Kidney (tissue), 22 donors: Measurements from ENCODE around the gene RIOK1. TPM values are rescaled to one million over a fixed set of nuclear protein-coding genes. Genes with fewer than 3 reads are reported as not detected.

Experiments
- DNase-seq, 5 donors: peaks; one replicate each; pipeline ENCODE4 v3.0.0-alpha.2; 2013 to 2020
- FAIRE-seq: peaks from 2 replicates; lab custom pipeline; 2012; peaks lifted over from hg19 to GRCh38; lab: Jason Lieb, UNC
- H3K27ac ChIP-seq, 2 donors: one replicate each; pipeline ENCODE4 v1.7.0; 2013; ENCODE audit warnings: low read depth in 2 of 2, low read length in 2 of 2, inconsistent platforms in 1 of 2
- H3K27me3 ChIP-seq: one replicate; pipeline ENCODE4 v1.7.1; 2013; ENCODE audit warnings: low read length, inconsistent platforms; ENCODE audit not compliant: control insufficient read depth, insufficient read depth
- H3K36me3 ChIP-seq, 3 donors: one replicate each; pipeline versions ENCODE4 v1.7.0 to v1.7.1; 2013; ENCODE audit warnings: low read length in 3 of 3, control low read depth in 1 of 3, inconsistent platforms in 1 of 3; ENCODE audit not compliant: insufficient read depth in 3 of 3, control insufficient read depth in 2 of 3
- H3K4me1 ChIP-seq, 3 donors: one replicate each; pipeline versions ENCODE4 v1.7.0 to v1.7.1; 2013; ENCODE audit warnings: low read length in 3 of 3, inconsistent platforms in 1 of 3, low read depth in 1 of 3; ENCODE audit not compliant: control insufficient read depth in 2 of 3, insufficient read depth in 2 of 3
- H3K4me3 ChIP-seq, 3 donors: one replicate each; pipeline versions ENCODE4 v1.7.0 to v1.8.1; 2013; ENCODE audit warnings: low read length in 3 of 3, control low read depth in 1 of 3, inconsistent platforms in 1 of 3
- H3K9ac ChIP-seq, 3 donors: one replicate each; pipeline versions ENCODE4 v1.7.0 to v1.7.1; 2013; ENCODE audit warnings: low read length in 3 of 3, control low read depth in 1 of 3, inconsistent platforms in 1 of 3
- H3K9me3 ChIP-seq, 3 donors: one replicate each; pipeline versions ENCODE4 v1.7.0 to v1.7.1; 2013; ENCODE audit warnings: low read length in 3 of 3, control low read depth in 1 of 3, inconsistent platforms in 1 of 3; ENCODE audit not compliant: control insufficient read depth in 2 of 3, insufficient read depth in 1 of 3
- intact Hi-C: fragments of 100-400 bp; cut with DNase I; formaldehyde crosslinking; loops from one replicate; pipeline ENCODE4 v1.11.1; 2022
- long read RNA-seq, 10 donors: library from polyadenylated mRNA in 1 of 10; unstranded in 1 of 10; transcript quantifications; one replicate each; pipeline ENCODE4 v2.0.0 and lab custom pipeline, GENCODE V29; 2021 to 2026
- polyA plus RNA-seq: library from polyadenylated mRNA; stranded (reverse); fragments of 350-450 nt; fragmentation: Illumina TruSeq; extraction: RNeasy Lipid Tissue Mini Kit (QIAGEN cat#74804); gene quantifications from one replicate; pipeline ENCODE4 v1.2.3, GENCODE V29; 2014; ENCODE audit warnings: low read depth, low replicate concordance; ENCODE audit not compliant: insufficient read depth
- total RNA-seq: library from RNA; stranded (reverse); fragmentation: NEBNext Ultra II Directional; extraction: Animal tissue kit (Norgen Biotek cat#: 25700); gene quantifications from one replicate; pipeline ENCODE4 v1.2.1, GENCODE V29; 2021
- TF ChIP-seq, protein P1 (sequence below): IDR thresholded peaks from 3 replicates; pipeline ENCODE4 v1.5.1; 2012; ENCODE audit warnings: mild to moderate bottlenecking, moderate library complexity, borderline replicate concordance; ENCODE audit not compliant: insufficient read depth; ENCODE audit errors: extremely low read depth
- donor health status: control.
- donor health status: control.
- donor health status: control.
- donor health status: control.
- donor health status: control.
- donor health status: DM: yes; HTN: yes; CAD: no.
- donor health status: Normal renal cell carcinoma (clear cell type).

Gene RIOK1
- total RNA-seq (19.8 TPM), polyA plus RNA-seq (8.5 TPM)
- long read RNA-seq, donor 1, partial matches to known transcripts, result 0 of 4 reads
- long read RNA-seq, donor 1, other reads (novel, unspliced or antisense), result 0 of 4 reads
- long read RNA-seq, donor 2, partial matches to known transcripts, result 12 of 14 reads
- long read RNA-seq, donor 2, other reads (novel, unspliced or antisense), result 0 of 14 reads
- long read RNA-seq, donor 3, partial matches to known transcripts, result 0 of 4 reads
- long read RNA-seq, donor 3, other reads (novel, unspliced or antisense), result 0 of 4 reads
- long read RNA-seq, donor 4, transcript RIOK1-202 (17 exons, 2,810 nt), result major isoform, 5 of 5 reads
- long read RNA-seq, donor 4, partial matches to known transcripts, result 0 of 5 reads
- long read RNA-seq, donor 4, other reads (novel, unspliced or antisense), result 0 of 5 reads
- long read RNA-seq, donor 5, result 0 reads
- long read RNA-seq, donor 6, partial matches to known transcripts, result 5 of 6 reads
- long read RNA-seq, donor 6, other reads (novel, unspliced or antisense), result 0 of 6 reads
- long read RNA-seq, donor 7, transcript RIOK1-202 (17 exons, 2,810 nt), result major isoform, 15 of 37 reads
- long read RNA-seq, donor 7, partial matches to known transcripts, result 14 of 37 reads
- long read RNA-seq, donor 7, other reads (novel, unspliced or antisense), result 8 of 37 reads
- long read RNA-seq, donor 8, partial matches to known transcripts, result 5 of 6 reads
- long read RNA-seq, donor 8, other reads (novel, unspliced or antisense), result 0 of 6 reads
- long read RNA-seq, donor 9, result 0 reads
- long read RNA-seq, donor 10, transcript RIOK1-202 (17 exons, 2,810 nt), result major isoform, 5 of 12 reads
- long read RNA-seq, donor 10, partial matches to known transcripts, result 5 of 12 reads
- long read RNA-seq, donor 10, other reads (novel, unspliced or antisense), result 0 of 12 reads

DNA sequence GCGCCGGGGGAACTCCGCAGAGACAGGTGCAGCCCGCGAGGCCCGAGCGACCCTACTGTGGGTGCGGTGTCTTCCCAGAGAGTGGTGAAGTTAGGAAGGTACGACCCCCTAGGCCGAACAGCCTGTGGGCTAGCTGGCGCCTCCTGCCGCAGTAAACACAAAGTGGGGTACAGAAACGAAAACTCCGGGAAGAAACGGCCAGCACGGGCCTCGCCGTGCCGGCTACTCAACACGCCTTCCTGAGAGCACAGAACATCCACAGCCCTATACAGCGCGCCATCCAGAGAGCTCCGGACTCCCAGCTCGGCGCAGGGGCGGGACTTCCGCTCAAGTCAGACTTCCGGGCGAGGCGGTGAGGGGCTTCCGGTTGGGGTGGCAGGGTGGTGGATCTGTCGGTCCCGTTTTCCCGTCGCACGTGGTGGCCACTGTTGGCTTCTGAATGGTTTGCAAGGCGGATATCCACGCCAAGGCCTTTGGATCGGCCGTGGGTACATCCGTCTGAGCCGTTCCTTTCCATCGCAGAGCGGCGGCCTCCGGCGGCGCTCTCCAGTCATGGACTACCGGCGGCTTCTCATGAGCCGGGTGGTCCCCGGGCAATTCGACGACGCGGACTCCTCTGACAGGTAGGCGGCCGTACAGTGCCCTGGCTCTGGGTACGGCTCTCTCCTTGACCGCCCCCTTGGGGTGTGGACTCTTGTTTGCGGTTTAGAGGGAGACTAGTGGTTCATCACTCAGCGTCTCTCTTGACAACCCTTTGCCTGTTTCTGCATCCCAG is at the start of gene RIOK1, which contains the start of gene CAGE1:
RIOK1 (plus strand) TSS at position 358 of the 775 bp plus-strand sequence; CDS start at position 553, 195 bp downstream.
CAGE1 (minus strand) TSS at position 292 of the 775 bp plus-strand sequence. CDS start 2,569 bp downstream, outside the sequence.
- H3K4me1 ChIP-seq, result peaks cover 0 to 12% (median 11%) of the 10 kb centered on the region in 3 donors
- peak; percentile 96 to 98 (median 98) for DNase-seq
- TF ChIP-seq, protein P1, sequence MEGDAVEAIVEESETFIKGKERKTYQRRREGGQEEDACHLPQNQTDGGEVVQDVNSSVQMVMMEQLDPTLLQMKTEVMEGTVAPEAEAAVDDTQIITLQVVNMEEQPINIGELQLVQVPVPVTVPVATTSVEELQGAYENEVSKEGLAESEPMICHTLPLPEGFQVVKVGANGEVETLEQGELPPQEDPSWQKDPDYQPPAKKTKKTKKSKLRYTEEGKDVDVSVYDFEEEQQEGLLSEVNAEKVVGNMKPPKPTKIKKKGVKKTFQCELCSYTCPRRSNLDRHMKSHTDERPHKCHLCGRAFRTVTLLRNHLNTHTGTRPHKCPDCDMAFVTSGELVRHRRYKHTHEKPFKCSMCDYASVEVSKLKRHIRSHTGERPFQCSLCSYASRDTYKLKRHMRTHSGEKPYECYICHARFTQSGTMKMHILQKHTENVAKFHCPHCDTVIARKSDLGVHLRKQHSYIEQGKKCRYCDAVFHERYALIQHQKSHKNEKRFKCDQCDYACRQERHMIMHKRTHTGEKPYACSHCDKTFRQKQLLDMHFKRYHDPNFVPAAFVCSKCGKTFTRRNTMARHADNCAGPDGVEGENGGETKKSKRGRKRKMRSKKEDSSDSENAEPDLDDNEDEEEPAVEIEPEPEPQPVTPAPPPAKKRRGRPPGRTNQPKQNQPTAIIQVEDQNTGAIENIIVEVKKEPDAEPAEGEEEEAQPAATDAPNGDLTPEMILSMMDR, result no peak
- FAIRE-seq, result no peak
- peak within 1 kb of the TSS; percentile 93 to 97 (median 96) for H3K9ac ChIP-seq
- no peaks in the 10 kb centered on the region for H3K9me3 ChIP-seq
- H3K4me3 ChIP-seq, result peak within 1 kb of the TSS; percentile 84 to 93 (median 87)
- H3K36me3 ChIP-seq, result peaks cover 0 to 3% (median 3%) of the 10 kb centered on the region in 3 donors
- no peaks in the 10 kb centered on the region for H3K27me3 ChIP-seq
- peak within 1 kb of the TSS; percentile 89 to 91 for H3K27ac ChIP-seq
- intact Hi-C loops, result no loop called here

DNA sequence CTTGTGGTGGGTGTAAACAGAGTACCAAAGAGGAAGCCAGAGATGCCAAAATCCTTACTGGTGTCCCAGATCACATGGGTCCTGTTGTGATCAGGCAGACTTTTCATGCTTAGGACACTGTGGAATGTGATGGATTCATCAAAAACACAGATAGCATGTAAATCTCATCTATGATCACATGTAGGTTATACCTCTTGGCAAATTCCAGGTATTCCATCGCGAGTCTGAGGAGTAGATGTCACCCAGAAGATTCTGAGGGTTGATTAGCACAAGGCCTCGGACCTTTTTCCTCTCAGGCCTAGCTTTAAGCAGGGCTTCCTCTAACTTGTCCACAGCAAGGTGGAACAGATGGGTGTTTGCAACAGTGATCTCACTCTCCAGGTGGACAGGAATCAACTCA is 48.3 kb upstream of the RIOK1 start:
- Histone ChIP-seq H3K27ac (no peak overlapping the region), H3K4me3 (no peak overlapping the region), H3K36me3 (no peaks in the 10 kb centered on the region), H3K9me3 (no peaks in the 10 kb centered on the region), H3K27me3 (no peaks in the 10 kb centered on the region), H3K4me1 (no peaks in the 10 kb centered on the region), H3K9ac (no peak overlapping the region)
- TF ChIP-seq, protein P1, result no peak
- FAIRE-seq (no peak), DNase-seq (no peak)
- intact Hi-C loops, result no loop called here

DNA sequence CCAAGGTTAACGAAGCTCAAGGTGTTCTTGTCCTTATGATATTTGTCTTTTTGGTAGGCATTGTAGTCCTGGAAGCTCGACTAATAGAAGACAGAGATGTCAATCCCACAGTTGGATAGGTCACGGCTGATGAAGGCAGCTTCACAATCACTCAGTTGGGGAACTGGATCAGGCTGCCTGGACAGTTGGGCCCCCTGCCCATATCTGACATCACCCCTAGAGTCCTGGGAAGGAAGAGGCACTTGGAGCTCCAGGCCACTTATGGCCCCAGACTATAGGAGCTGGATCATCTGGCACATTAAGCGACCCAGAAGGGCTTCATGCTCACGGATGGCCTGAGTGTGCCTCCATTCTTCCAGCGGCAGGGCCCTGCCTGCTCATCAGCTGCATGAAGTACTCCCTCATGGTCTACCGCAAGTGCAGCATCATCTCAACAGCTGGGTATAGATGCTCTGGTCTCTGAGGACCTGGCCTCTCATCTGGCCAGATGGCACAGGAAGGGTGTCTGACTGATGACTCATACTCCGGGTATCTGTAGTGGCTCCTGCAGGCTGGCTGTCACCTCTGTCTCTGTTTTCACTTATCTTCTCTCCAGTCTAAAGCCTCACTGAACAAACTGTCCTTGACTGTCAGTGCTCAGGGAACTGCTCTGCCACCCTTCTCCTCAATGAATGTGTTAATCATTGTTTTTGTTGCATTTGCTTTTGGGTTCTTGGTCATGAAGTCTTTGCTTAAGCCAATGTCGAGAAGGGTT is 47.4 kb upstream of the RIOK1 start:
- TF ChIP-seq, protein P1, result no peak
- Histone ChIP-seq H3K27me3 (no peaks in the 10 kb centered on the region), H3K27ac (no peak overlapping the region), H3K9me3 (no peaks in the 10 kb centered on the region), H3K36me3 (no peaks in the 10 kb centered on the region), H3K4me3 (no peak overlapping the region), H3K4me1 (no peaks in the 10 kb centered on the region), H3K9ac (no peak overlapping the region)
- DNase-seq, result no peak
- no peak for FAIRE-seq
- intact Hi-C loops, result no loop called here
